NCI-H128 (cell line): ENCODE data around the gene DBN1.

Source experiments
- DNase-seq: peaks from one replicate; lab custom pipeline; 2025; ENCODE audit not compliant: unreplicated experiment; lab: John Stamatoyannopoulos, UW

DBN1 gene

DNA sequence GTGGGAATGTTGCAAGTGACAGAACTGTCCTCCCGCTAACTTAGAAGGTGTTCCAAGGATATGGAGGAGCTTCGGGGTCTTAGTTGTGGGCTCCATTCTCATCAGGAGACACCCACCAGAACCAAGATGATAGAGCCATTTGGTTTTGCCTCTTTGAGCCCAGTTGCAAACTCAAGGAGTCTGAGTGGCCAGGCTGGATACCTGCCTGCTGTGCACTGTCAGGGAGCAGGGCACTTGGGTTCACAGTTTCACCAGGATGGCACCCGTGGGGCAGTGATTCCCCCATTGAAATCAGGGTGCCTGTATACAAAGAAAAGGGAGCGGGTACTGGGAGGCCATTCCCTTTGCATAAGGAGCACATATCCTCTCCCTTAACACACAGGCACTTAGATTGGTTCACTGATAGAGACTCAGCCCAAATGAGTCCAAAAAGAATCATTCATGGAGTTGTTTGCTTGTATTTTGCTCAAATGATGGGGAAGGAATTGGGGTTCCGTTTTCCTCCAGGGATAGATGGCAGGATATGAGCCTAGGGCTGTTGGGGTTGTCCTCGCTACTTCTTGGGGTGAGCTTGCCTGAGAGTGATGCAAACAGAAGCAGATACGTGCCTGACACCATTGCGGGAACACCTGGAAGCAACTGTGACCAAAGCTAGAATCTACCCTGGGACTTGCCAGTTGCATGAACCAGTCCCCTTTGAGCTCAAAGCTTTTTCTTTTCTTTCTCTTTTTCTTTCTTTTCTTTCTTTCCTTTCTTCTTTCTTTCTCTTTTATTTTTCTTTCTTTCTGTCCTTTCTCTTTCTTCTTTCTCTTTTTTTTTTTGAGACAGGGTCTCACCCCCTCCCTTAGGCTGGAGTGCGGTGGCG lies 28.1 kb downstream of the DBN1 start:
- no peak for DNase-seq

DNA sequence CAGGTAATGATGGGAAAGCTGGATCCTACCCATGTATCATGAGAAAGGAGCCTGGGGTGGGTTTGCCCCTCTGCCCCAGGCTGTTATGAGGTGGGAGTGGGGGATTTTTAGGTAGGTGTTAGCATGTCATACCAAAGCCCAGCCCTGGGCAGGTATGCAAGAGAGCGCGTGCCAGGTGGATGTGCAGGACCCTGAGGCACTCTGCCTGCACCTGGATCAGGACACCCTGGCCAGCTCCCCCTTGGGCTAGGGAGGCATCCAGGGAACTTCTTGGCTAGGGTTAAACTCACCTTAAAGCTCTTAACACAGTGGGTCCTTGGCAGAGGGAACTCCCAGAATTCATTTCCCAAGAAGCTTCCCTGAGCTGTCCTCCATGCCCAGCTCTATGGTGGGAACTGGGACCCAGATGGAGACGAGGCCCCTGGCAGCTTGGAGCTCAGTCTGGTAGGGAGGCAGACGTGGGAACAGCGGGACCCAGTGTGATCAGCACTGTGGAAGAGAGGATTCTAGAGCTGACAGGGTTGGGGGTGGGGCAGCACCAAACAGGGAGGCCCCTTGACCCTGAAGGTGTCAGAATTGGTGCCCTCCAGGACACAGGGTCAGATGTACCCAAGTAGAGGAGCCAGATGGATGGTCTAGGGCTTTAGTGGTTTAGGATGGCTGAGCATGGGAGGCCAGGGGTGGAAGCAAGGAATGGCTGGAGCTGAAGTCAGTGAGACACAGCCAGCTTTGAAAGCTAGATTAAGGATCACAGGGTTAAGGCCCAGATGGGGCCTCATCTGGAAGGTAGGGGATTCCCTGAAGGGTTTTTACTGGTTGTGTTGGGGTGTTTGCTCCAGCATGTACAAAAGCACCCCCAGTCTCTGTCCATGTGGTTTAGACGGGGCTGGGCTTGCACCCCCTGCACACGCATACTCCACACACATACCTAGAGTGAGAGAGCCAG lies 29.1 kb downstream of the DBN1 start:
- DNase-seq = no peak

DNA sequence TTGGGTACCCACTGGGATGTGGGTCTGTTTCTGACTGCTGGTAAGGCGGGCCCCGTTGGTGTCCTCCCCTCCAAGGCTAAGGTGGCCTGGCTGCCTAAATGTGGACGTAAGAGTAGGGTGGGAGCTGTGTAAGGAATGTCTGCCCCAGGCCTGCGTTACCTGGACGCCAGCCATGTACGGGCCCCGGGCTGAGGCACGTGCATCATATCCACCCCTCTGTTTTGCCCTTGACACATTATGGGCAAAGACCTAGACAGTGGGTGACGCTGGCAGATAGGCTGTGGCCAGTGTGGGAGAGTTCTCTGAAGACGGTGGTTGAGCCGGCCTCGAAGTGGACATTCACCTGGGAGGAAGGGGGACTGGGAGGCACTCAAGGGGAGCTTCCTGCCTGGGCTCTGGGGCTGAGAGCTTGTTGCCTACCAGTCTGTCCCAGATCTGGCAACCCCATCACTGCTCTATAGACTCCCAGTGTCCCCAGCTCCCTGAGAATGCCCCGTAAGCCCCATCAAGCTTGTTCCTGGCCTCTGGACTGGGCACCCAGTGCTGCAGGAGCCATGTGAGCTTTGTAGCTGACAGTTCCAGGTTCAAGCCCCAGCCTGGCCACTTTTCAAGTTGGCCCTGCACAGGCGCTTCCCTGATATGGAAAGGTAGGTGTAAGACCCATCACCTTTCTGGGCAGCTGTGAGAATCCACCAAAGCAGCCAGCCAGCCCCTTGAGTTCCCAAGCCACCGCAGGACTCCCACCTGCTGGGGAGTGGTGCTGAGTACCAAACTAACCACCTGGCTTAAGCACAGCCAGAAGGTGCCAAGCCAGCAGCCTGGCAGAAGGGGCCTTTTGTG lies 30.1 kb downstream of the DBN1 start:
- no peak for DNase-seq

DNA sequence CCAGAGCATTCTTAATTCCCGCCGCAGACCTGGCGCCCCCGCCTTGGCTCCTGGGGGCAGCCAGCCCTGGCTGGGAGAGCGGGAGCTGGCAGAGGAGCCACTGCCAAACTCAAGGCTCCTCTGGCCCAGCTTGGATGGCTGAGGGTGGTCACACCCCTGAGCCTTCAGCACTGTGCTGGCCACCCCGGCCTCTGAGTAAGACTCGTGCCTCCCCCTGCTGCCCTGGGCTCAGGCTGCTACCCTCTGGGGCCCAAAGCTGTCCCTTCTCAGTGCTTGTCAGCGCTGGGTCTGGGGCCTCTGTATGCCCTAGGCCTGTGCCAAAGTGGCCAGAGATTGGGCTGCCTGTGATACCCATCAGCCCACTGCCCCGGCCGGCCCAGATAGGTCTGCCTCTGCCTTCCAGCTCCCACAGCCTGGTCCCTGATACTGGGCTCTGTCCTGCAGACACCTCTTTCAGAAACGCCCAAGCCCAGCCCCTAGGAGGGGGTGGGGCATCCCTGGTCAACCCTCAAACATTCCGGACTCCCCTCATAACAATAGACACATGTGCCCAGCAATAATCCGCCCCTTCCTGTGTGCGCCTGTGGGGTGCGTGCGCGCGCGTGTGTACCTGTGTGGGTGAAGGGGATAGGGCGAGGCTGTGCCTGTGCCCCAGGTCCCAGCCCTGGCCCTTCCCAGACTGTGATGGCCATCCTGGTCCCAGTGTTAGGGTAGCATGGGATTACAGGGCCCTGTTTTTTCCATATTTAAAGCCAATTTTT lies 31.2 kb downstream of the DBN1 start:
- DNase-seq = no peak

GRCh38 chr5:177440990-177441780 lies 32.2 kb downstream of the DBN1 start:
- DNase-seq = no peak

DNA sequence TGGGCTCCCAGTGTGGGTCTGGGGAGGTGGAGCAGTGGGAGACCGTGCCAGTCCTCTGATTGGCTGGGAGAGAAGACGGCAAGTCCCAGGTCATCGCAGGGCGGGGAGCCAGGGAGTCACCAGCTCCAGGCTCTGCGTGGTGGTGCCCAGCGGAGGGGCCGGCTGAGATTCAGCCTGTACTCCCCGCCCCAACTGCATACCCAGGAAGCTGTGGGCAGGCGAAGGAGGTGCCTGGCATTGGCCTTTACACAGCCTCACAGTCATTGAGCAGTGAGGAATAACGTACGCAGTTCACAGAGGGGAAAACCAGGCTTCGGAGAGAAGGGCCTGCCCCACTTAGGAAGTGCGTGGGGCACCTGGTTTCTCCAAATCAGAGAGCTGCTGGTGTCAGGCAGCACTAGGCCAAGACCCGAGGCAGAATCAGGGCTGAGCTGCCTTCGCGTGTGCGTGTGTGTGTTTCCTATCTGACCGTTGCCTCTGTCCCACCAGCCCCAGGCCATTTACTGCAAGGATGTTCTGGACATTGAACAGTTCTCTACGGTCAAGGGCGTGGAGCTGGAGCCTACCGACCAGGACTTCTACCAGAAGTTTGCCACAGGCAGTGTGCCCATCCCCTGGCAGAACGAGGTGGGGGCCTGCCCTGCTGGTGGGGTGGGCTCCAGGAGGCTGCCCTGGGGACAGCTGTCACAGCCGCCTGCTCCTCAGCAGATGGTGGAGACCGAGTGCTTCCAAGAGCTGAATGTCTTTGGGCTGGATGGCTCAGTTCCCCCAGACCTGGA lies 33.0 kb downstream of the DBN1 start:
- DNase-seq = no peak

DNA sequence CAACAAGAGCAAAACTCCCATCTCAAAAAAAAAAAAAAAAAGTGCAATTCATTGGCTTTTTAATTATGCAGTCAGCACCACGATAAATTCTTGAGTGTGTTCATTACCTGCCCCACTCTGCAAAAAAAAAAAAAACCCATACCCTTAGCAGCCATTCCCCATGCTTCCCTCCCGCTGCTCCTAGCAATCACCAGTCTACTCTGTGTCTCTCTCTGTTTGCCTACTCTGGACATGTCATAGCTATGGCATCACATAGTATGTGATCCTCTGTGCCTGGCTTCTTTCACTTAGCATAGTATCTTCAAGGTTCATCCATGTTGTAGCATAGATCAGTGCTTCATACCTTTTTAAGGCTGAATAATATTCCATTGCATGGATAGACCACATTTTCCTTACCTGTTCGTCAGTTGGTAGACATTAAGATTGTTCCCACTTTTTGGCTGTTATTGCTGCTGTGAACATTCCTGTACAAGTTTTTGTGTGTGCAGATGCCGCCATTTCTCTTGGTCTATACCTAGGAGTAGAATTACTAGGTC lies 33.8 kb downstream of the DBN1 start:
- DNase-seq = no peak

DNA sequence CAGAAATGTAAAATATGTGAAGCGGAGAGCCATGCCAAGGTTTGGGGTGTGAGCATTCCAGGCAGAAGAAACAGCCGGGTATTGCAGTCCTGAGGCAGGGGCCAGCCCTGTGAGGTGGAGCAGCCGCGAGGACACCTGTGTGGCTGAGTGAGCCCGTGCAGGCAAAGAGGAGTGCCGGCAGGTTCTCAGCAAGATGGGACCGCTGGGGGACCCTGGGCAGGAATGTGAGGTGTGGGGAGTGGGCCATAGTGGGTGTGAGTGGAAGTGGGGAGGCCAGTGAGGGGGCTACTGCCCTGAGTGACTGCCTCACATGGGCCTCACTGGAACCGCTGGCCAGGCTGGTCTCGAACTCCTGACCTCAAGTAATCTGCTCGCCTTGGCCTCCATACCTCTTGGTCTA lies 35.0 kb downstream of the DBN1 start:
- DNase-seq = no peak

GRCh38 chr5:177437623-177438022 lies 35.8 kb downstream of the DBN1 start:
- DNase-seq = no peak

GRCh38 chr5:177435847-177436536 lies 37.4 kb downstream of the DBN1 start:
- no peak for DNase-seq

DNA sequence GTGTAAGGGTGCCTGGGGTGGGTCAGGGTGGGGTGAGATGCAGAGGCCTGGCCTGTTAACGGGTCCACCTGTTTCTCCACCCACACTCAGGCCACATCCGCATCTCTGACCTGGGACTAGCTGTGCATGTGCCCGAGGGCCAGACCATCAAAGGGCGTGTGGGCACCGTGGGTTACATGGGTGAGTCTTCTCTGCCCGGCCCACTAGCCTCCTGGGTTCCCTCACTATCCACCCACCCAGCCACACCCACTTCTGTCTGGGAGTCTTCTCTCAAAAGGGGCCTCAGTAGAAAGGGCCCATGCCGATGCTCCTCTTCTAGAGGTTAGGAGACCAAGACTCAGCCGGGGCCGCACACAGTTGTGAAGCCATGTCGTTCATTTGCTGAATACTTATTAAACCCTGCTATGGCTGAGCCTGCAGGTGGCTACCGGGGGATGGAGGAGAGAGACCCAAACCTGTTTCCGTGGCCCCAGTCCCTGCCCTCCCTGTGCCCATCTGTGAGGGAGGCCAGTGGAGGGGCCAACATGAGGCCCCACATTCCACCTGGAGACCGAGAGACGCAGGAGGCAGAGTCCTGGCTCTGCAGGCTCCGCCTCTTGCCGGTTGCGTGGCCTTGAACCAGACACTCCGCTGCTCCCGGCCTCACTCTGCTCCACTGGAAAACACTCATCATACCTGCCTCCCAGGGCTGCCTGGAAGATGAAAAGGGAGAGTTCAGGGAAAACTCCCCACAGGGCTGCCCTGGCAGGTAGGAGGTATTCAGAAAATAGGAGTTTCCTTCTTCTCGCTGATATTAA lies 38.3 kb downstream of the DBN1 start:
- DNase-seq = no peak

- no peak for DNase-seq
Measured at GRCh38 chr5:177434437-177434836, 39.0 kb downstream of the DBN1 start.

DNA sequence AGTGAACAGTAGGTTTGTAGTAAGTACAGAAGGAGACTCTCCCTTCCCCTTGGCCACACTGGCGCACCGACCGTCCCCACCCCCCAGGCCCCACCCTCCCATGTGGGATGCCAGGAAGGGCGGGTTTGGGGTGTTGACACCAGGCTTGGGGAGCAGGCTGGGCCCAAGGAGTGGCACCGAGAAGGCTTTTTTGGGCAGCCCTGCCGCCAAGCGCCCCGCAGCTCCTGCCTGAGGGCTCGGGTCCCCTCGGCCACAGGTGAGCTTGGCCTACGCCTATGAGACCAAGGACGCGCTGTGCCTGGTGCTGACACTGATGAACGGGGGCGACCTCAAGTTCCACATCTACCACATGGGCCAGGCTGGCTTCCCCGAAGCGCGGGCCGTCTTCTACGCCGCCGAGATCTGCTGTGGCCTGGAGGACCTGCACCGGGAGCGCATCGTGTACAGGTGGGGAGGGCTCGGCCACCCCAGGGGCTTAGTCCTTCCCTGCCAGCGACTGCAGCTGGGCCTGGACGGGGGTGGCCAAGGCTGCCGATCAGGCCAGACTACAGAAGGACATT lies 39.7 kb downstream of the DBN1 start:
- DNase-seq = no peak

- DNase-seq = no peak
Measured at GRCh38 chr5:177432839-177433657, 40.4 kb downstream of the DBN1 start.

GRCh38 chr5:177432143-177432838 lies 41.1 kb downstream of the DBN1 start:
- no peak for DNase-seq
